ENCODE results near the gene HPCAL4.

HPCAL4 gene

DNA sequence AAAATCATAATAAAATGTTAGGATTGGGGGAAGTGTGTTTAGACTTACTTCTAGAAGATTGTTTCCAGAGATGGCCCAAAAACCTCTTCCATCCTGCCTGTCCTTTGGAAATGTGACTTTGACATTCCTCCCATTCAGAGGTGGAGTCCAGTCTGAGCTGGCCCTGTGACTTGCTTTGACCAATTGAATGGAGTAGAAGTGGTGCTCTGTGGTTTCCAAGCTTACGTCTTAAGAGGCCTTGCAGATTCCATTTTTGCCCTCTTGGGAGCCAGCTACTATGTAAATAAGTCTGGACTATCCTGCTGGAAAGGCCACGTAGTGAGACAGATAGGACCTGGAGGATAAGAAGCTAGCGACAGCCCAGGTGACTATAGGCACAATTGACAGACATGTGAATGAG lies 18.0 kb downstream of the HPCAL4 start:
- no peak for DNase-seq

- DNase-seq: no peak
These were observed 18.7 kb downstream of the HPCAL4 start for GRCh38 chr1:39672551-39672947.

GRCh38 chr1:39671793-39672550 lies 19.3 kb downstream of the HPCAL4 start, which contains the start of gene NT5C1A:
NT5C1A (minus strand) TSS chr1:39672107; CDS start chr1:39672038, 69 bp downstream.
- DNase-seq: no peak

DNA sequence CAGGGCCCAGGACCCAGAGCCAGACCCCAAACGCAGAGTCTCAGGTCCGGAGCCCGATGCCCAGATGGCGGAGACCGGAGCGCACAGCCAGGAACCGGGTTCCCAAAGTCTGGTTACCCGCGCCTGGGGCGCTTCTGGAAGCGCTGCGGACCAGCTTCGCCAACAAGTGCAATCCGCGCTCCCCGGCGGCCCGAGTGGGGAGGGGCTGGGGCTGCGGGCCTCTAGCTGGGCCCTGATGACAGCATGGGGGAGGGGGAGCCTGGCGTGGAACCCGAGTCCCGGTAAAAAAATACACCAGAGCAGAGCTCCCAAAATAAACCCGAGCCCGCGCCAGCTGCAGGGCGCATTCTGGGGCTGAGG lies 19.8 kb downstream of the HPCAL4 start:
- DNase-seq: no peak

DNA sequence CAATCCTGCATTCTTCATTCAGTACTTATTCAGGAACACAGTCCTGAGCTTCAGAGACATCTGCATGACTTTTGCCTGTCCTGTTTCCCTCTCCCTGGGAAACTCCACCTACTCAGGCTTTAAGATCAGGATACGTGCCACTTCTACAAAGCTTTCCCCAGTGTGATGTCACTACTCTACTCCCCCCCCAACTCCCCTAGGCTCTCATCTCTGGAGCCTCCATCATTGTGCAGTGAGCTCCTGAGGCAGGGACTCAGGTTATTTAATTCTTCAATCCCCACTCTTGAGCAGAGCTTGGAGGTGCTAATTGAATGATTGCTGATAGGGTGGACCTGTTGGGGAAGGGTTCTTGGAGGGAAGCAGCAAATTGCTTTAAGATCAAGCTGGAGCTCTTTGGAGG lies 20.5 kb downstream of the HPCAL4 start:
- DNase-seq: no peak

- no peak for DNase-seq
These were observed 22.3 kb downstream of the HPCAL4 start for GRCh38 chr1:39668894-39669293.

DNA sequence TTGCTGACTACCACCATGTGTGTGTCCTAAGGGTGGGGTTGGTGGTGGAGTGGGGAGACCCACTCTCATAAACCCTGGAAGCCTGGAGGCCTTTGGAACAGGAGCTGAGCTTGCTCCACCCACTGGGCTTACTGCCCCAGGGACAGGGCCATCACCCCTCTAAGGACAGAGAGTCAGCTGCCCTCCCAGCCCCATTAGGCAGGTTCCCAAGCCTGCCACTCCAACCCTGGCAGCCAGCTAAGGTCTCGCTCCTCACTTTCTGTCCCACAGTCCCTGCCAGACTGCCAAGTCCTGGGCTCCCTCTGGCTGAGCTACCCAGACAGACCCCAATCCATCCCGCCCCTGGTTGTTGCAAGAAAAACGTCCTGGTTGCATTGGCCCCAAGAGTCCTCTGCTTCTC lies 23.1 kb downstream of the HPCAL4 start:
- no peak for DNase-seq

GRCh38 chr1:39666772-39667171 lies 24.5 kb downstream of the HPCAL4 start:
- no peak for DNase-seq

DNA sequence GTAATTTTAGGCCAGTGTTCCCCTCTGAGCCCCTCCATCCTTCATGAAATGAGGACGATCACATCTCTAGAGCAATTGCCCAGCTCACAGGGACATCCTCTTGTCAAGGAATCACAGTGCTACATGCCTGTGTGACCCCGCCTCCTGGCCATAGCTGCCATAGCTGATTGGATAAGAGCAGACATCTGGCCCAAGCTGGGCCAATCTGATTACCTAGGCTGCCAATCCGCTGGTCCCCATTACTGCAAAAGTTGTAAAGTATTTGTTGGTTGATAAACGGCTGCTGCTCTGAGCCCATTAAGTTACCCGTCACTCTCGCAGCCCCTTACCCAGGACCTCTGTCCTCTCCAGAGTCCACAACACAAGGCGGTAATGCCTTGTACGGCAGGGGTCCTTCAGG lies 27.7 kb downstream of the HPCAL4 start:
- no peak for DNase-seq

GRCh38 chr1:39662861-39663260 lies 28.4 kb downstream of the HPCAL4 start:
- DNase-seq: no peak

- DNase-seq: no peak
These were observed 31.7 kb downstream of the HPCAL4 start for GRCh38 chr1:39659538-39659937.

DNA sequence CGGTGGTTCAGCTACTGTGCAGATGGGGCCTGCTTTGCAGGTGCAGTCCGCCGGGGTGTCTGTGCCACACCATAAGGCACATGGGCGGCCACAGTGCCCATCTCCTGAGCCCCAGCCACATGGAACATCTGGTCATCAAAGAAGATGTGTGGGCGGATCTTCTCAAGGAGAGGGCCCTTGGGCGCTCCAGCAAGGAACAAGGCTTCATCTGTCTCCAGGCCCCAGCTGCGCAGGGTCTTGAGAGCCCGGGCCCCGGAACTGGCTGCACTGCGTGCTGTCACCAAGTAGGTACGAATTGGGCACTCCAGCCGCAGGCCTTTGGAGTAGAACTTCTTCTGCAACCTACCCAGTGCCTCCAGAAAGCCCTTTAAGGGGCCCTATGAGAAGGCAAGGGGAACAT lies 32.1 kb downstream of the HPCAL4 start:
- no peak for DNase-seq

DNA sequence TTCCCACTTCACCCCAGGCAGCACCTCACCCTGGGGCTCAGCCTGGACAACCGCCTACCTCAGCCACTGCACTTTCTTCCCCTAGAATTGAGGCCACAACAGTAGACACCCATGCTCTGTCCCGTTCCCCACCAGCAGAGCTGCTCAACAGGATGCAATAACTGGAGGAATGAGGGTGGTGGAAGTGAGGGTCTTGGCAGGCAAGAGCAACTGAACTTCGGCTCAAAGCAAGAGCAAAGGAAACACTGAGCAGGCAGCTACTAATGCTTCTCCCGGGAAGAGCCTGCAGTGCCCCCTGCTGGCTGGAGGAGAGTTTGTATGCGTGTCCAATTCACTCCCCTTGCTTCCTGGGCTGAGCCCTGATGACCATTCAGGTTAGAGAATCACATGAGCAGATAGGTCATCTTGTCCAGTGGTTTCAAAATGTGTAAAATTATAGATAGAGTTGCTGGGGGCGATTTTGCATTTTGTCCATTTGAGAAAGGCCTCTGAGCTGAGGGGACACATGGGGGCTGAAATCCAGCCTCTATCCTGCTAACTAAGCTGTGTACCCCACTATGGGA lies 33.2 kb downstream of the HPCAL4 start:
- DNase-seq: peak; percentile 65

- no peak for DNase-seq
These were observed 33.8 kb downstream of the HPCAL4 start for GRCh38 chr1:39657402-39657801.

- no peak for DNase-seq
These were observed 34.8 kb downstream of the HPCAL4 start for GRCh38 chr1:39656391-39656790.

- DNase-seq: no peak
These were observed 35.5 kb downstream of the HPCAL4 start for GRCh38 chr1:39655578-39656268.

DNA sequence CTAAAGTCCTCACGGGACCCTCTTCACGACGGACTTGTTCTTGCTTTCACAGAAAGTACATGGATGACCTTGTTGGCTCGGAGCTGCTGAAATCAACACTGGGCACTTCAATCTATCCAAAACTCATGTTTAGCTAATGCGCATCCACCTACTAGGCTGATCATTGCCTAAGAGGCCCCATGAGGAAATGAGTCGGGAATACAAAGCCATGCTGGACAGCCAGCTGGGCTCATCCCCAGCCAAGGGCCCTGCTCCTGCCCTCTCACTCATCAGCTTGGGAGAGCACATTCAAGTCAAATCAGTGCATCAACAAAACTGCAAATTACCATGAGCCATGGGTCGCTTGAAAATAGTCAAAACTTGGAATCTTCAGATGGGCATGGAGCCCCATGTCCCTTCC lies 36.9 kb downstream of the HPCAL4 start:
- no peak for DNase-seq

DNA sequence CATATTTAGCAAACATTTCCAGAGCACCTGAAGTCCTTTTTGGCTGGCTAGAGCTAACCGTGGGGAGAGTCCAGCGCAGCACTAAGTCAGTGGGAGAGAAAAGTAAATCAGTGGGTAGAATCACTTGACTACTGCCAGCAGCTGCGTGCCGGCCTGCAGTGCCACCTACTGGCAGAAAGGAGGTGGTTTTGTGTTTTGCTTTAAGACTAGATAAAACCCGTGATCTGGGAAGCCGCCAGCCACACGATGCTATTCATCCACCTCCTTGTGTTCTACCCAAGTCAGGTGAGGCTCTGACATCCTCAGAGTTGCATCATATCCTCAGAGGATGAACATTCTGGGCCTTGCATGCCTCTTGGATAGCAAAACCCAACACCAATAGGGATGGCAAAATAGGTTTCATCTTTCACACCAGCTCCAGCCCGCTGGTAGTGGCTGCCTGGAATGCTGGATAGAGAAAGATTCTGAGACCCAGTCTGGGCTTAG lies 37.6 kb downstream of the HPCAL4 start:
- peak; percentile 85 for DNase-seq

DNA sequence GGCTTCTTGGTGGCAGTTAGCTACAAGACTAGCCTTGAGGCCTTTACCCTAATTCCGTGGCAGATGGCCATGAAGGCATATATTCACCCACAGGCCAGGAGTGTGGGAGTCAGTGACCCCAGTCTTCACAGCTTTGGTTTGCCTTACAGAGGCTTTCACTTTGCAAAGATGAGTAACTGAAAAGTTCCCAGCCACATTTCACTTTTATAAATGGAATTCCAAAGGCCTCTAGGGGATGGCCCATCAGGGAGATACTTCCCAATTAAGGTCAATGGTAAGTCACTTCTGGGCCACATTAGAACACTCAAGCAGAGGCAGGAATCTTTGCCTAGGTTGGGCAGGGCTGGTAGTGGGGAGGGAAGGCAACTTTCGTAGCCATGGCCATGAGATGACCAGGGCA lies 38.7 kb downstream of the HPCAL4 start:
- no peak for DNase-seq

DNA sequence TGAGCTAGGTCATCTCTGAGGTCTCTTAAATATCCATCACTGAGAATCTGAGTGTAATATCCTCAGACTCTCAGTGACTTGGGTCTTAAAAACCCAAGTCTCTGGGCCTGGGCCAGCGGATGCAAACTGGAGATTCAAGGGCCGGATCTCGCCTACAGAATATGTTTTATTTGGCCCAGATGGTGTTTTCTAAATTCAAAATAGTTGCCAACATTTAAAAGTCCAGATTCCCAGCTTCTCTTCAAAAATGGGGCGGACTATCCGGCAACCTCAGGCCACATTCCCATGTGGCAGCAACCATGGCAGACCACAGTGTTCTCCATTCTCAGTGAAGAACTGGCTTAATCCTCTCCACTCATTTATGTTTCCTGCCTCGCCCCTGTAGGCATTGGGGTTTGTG lies 39.1 kb downstream of the HPCAL4 start:
- DNase-seq: no peak

- DNase-seq: no peak
These were observed 40.8 kb downstream of the HPCAL4 start for GRCh38 chr1:39650431-39650830.

DNA sequence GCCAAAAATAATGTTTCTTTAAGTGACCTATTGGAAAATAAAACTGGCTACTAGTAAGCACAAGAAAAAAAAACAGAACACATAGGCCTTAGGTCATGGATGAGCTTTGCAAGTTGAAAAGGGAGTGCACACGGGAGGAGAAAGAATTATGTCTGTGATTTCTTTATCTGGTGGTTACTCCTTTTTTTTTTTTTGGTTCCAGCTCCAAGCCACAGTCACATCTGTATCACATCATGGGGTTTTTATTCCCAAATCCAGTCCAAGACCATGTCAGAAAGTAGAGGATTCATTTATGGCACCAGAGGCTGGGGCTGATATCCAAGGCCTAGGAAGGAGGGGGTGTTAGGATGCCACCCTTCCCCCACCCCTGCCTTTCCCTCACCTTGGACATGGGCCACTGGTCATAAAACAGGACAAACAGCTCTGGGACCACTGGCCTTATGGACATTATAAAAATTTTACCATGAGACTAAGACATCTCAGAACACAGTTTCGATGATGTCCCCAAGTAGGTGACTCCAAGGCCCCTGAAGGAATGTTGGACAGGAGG lies 41.5 kb downstream of the HPCAL4 start:
- no peak for DNase-seq

DNA sequence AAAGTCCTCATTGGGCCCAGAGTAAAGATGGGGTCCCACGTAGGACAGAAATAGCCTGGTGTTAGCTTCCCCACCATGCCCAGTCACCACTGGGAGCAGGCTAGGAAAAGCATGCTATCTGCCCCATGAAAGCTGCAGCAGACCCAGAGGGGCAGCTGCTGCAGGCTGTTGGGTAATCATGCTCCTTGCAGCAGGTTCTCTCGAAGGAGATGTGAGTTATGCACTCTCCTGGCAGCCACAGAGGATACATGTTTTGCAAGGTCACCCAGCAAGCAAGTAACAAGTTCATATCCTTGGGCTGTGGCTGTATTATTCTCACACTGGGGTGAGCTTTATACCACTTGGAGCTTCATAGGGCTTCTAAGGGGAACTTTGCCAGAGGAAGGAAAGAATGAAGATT lies 42.7 kb downstream of the HPCAL4 start:
- no peak for DNase-seq

- no peak for DNase-seq
These were observed 44.0 kb downstream of the HPCAL4 start for GRCh38 chr1:39647247-39647646.
